HG03045 (cell line): ENCODE measurements around the gene MTM1.
A peak's percentile ranks its signal among the peaks of the same experiment; 100 is the strongest.

ENCODE experiments used
- ATAC-seq: cut with Tn5 transposase; IDR thresholded peaks from one replicate; pipeline ENCODE4 v1.9.1; 2021; ENCODE audit warnings: mild to moderate bottlenecking, moderate library complexity; ENCODE audit not compliant: unreplicated experiment

Gene MTM1

GRCh38 chrX:150548251-150548650 is 20.2 kb upstream of the MTM1 start:
- no peak for ATAC-seq

- no peak for ATAC-seq
These were observed 19.7 kb upstream of the MTM1 start for GRCh38 chrX:150548684-150549083.

- no peak for ATAC-seq
These were observed 16.5 kb upstream of the MTM1 start for GRCh38 chrX:150551963-150552362.

GRCh38 chrX:150558424-150558823 is 10.0 kb upstream of the MTM1 start:
- ATAC-seq, result no peak

- ATAC-seq, result no peak
These were observed 3.6 kb upstream of the MTM1 start for GRCh38 chrX:150564838-150565237.

- ATAC-seq, result no peak
These were observed 2.9 kb upstream of the MTM1 start for GRCh38 chrX:150565551-150565950.

GRCh38 chrX:150566734-150567182 is 1.7 kb upstream of the MTM1 start:
- ATAC-seq, result no peak

- no peak for ATAC-seq
These were observed 639 bp upstream of the MTM1 start for GRCh38 chrX:150567645-150568319.

- peak; percentile 28 for ATAC-seq
These were observed 695 bp downstream of the MTM1 start for GRCh38 chrX:150569155-150569477.

GRCh38 chrX:150570512-150570911 is 2.1 kb downstream of the MTM1 start:
- ATAC-seq, result no peak

GRCh38 chrX:150572206-150572605 is 3.8 kb downstream of the MTM1 start:
- ATAC-seq, result no peak

GRCh38 chrX:150573106-150573505 is 4.7 kb downstream of the MTM1 start:
- no peak for ATAC-seq

GRCh38 chrX:150573702-150574101 is 5.3 kb downstream of the MTM1 start:
- no peak for ATAC-seq

GRCh38 chrX:150574559-150575418 is 6.4 kb downstream of the MTM1 start:
- ATAC-seq, result peak; percentile 43

GRCh38 chrX:150575419-150575814 is 7.0 kb downstream of the MTM1 start:
- ATAC-seq, result no peak

GRCh38 chrX:150577174-150577573 is 8.8 kb downstream of the MTM1 start:
- ATAC-seq, result no peak

- no peak for ATAC-seq
These were observed 12.8 kb downstream of the MTM1 start for GRCh38 chrX:150581093-150581775.

GRCh38 chrX:150582338-150582948 is 14.0 kb downstream of the MTM1 start:
- ATAC-seq, result no peak

GRCh38 chrX:150587585-150588503 is 19.4 kb downstream of the MTM1 start:
- no peak for ATAC-seq

- ATAC-seq, result no peak
These were observed 26.2 kb downstream of the MTM1 start for GRCh38 chrX:150594584-150594983.
